GM19397 (cell line): Measurements from ENCODE around the gene MRPL37.

Experiments used
- ATAC-seq: cut with Tn5 transposase; IDR thresholded peaks from one replicate; pipeline ENCODE4 v1.9.1; 2021; ENCODE audit warnings: mild to moderate bottlenecking, moderate library complexity; ENCODE audit not compliant: unreplicated experiment

MRPL37 gene

DNA sequence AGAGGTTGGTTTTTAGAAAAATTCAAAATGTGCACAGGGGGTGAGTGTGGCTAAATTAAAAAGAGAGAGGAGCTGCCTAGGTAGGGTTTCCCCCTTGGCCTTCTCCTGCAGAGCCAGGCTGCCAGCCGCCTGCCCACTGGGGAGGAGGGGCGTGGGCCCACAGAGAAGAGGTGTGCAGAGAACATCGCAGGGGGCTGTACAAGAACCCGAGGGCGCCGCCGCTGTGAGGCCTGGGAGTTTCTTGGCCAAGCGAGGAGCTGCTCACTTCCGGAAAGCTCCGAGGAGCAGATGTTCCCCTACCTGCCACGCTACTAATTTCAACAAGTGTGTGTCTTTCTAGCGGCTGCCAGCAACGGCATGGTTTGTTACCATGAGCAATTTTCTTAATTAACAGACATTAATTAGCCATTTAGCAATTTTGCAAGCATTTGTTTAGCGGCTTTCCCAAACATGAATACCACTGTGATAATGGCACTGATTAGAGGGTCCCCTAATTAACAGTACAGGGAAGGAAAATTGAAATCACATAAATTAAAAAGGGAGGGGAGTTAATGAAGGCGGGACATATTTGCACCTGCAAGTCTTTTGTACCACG lies 59.7 kb downstream of the MRPL37 start:
- ATAC-seq: no peak

GRCh38 chr1:54260810-54261209 lies 60.8 kb downstream of the MRPL37 start:
- ATAC-seq: no peak

DNA sequence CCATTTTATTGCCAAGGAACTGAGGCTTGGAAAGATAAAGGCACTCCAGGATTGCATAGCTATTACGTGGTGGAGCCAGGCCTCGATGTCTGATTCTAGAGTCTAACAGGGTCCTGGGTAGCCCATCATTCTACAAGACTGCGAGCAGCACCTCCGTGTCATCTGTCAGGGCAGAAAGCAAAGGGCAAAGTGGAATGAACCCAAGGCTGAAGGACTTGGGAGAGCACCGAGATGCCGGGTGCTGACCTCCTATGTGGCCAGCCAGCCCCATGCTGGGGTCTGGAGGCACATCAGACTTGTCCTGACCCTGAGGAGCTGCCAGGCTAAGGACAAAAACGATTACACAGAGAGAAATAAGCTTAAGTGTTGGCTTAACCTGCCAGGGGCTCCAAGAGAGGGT lies 62.3 kb downstream of the MRPL37 start:
- no peak for ATAC-seq

- ATAC-seq: no peak
Measured at GRCh38 chr1:54263601-54264226, 63.7 kb downstream of the MRPL37 start.

DNA sequence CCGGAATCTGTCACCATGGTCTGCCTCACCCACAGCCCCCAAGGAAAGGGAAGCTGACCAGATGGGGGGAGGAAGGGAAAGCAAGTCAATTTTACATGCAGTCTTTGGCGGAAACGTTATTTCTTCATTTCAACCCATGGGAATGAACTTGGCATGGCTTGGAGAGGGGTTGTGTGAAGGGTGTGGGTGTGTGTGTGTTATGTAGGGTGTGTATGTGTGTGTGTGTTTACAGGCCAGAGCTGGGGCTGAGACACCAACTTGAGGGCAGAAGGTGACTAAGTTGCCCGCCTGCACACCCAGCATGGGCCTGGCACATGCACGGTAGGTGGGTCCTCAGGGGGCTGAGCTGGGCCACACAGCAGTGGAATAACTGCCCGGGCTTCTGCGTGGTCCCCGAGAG lies 65.2 kb downstream of the MRPL37 start:
- ATAC-seq: no peak

DNA sequence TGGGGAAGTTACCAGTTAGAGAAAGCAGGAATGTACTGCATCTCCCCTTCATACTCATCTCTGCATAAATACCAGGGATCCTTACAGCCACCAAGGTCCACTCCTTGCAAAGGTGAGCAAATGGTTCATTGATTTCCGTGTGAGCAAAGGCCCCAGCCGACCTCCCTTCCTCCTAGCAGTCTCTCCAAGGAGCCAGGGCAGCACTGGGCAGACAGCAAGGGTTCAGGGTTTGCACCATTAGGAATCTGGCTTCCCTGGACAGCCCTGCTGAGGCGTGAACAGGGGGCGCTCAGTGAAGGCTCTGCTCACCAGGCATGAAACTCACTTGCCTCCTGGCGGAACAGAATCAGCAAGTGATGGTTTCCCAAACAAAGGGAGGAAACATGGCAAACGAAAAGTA lies 65.7 kb downstream of the MRPL37 start:
- no peak for ATAC-seq

DNA sequence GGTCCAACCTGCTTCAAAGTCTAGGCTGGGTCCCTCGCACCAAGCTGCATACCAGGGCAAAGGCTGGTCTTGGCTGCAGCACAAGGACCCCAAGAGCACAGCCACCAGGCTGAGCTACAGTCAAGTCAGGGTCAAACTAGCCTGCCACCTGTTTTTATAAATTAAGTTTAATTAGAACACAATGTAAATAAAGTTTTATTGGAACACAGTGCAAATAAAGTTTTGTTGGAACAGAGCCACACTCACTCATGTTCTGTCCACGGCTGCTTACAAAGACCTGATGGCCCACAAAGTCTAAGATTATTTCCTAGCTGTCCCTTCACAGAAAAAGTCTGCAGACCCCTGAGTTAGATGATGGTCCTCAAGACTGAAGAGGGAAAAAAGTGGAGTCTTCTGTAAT lies 66.2 kb downstream of the MRPL37 start:
- no peak for ATAC-seq

DNA sequence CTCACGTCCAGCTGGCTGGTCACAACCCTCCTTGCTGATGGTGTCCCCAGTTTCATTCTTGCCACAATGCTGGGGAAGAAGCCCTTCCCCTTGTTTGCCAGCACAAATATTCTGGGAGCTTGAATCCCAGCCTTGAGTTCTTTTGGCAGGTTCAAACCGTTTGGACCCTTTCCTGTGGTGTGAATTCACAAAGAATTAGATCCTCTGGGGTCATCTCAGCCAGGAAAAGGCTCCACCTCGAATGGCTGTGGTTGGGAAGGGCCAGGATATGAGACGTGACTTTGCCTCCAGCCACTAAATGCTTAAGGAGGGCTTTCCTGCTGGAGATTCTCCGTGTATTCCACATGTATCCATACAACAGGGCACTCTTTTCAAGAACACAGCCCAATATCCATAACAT lies 66.9 kb downstream of the MRPL37 start:
- no peak for ATAC-seq
